Neuron (in vitro differentiated cells): Measurements from ENCODE around the gene HMCN1.

ENCODE experiments used
- H2AFZ ChIP-seq: one replicate; pipeline ENCODE4 v1.6.1; 2013; ENCODE audit warnings: low read depth, mild to moderate bottlenecking, inconsistent platforms, low read length, moderate library complexity
- H3K27me3 ChIP-seq: one replicate; pipeline ENCODE4 v1.6.1; 2013; ENCODE audit warnings: low read length; ENCODE audit not compliant: insufficient read depth
- H3K36me3 ChIP-seq: one replicate; pipeline ENCODE4 v1.6.1; 2013; ENCODE audit warnings: low read length; ENCODE audit not compliant: insufficient read depth
- H3K4me1 ChIP-seq: one replicate; pipeline ENCODE4 v1.6.1; 2013; ENCODE audit warnings: low read length; ENCODE audit not compliant: insufficient read depth
- H3K4me3 ChIP-seq: 2 replicates; pipeline ENCODE4 v1.5.1; 2013; ENCODE audit warnings: mild to moderate bottlenecking, low read length, moderate library complexity
- H3K9me3 ChIP-seq: one replicate; pipeline ENCODE4 v1.6.1; 2013; ENCODE audit warnings: low read length

The HMCN1 gene

DNA sequence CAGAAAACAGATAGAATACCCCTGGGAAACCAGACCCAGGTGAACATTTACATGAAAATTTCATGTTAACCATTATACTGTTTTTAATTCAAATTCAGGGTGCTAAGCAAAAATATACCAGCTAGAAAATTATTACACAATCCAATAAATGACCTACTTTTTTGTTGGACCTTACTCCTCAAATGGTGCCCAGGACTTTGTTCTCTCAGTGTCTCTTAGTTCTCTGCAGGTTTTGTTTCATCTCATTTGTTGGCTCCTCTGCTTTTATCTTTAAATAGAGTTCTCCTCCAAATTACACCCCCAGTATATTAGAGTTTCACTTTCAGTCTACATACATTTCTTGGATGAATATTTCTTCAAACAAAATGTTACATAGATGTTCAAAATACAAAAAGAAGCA is 326.0 kb downstream of the HMCN1 start:
- H2AFZ ChIP-seq = no peak overlapping the region
- H3K9me3 ChIP-seq = no peaks in the 10 kb centered on the region
- H3K4me1 ChIP-seq = no peaks in the 10 kb centered on the region
- no peaks in the 10 kb centered on the region for H3K36me3 ChIP-seq
- H3K4me3 ChIP-seq = no peak overlapping the region
- H3K27me3 ChIP-seq = no peaks in the 10 kb centered on the region

- Histone ChIP-seq H3K9me3 (no peaks in the 10 kb centered on the region), H3K27me3 (no peaks in the 10 kb centered on the region), H3K36me3 (no peaks in the 10 kb centered on the region), H3K4me1 (no peaks in the 10 kb centered on the region), H3K4me3 (no peak overlapping the region), H2AFZ (no peak overlapping the region)
These were observed 329.0 kb downstream of the HMCN1 start for GRCh38 chr1:186063091-186063657.

DNA sequence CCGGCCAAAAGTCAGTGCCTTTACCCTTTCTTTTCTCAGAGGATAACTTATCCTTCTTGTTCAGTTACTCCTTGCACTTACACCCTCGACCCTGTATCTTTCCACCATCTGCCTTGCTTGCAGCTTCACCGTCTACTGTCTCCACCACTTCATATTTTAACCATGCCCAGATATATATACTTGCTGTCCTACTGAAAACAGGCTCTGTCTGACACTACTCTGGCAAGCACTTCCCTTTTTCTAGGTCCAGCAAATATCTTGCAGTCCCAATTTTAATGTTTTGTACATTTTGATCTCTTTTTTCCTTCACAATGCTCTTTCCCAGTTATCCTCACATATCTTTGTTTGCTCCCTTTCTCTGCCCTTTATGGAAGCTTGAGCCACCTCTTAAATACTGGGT is 332.2 kb downstream of the HMCN1 start:
- Histone ChIP-seq H2AFZ (no peak overlapping the region), H3K36me3 (no peaks in the 10 kb centered on the region), H3K4me1 (no peaks in the 10 kb centered on the region), H3K4me3 (no peak overlapping the region), H3K9me3 (no peaks in the 10 kb centered on the region), H3K27me3 (no peaks in the 10 kb centered on the region)

DNA sequence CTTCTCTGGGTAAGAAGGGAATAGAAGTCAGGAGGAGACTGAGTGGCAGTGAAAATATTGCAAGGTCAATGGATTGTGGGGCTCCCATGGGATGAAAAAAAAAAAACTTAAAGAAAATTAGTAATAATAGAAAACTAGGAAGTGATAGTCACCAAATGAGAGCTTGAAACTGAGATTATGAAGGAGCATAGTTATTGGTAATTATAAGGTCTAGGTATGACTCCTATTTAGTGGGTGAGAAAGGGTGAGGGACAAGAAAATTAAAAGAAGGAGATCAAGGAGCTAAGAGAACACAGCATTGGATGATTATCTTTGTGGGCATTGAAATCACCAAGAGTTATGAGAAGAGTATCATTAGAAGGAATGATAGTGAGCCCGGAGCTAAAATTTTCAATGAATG is 339.5 kb downstream of the HMCN1 start:
- Histone ChIP-seq H3K4me3 (no peak overlapping the region), H3K9me3 (no peaks in the 10 kb centered on the region), H3K27me3 (no peaks in the 10 kb centered on the region), H3K36me3 (no peaks in the 10 kb centered on the region), H2AFZ (no peak overlapping the region), H3K4me1 (no peaks in the 10 kb centered on the region)

DNA sequence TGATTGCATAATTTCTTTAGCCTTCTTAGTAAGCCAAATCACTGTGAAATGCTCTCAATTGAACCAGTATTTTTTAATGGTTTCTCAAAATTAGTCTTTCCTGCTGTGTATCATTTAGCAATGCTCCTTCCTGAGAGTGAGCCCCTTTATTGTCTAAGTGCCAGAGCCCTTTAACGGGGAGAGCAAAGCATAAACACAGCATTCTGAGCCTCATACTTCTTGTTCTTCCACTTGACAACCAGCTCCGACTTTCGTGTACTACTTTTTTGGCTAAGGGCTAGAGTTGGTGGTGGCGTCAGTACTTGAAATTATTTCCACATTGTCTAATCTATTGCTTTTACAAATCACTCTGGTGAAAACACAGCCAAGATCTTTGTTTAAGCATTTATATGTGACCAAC is 341.8 kb downstream of the HMCN1 start:
- Histone ChIP-seq H3K4me1 (peaks cover 1% of the 10 kb centered on the region), H3K36me3 (no peaks in the 10 kb centered on the region), H2AFZ (no peak overlapping the region), H3K9me3 (no peaks in the 10 kb centered on the region), H3K4me3 (no peak overlapping the region), H3K27me3 (no peaks in the 10 kb centered on the region)

GRCh38 chr1:186078245-186078644 is 344.1 kb downstream of the HMCN1 start:
- Histone ChIP-seq H3K9me3 (no peaks in the 10 kb centered on the region), H3K4me1 (peaks cover 9% of the 10 kb centered on the region), H2AFZ (no peak overlapping the region), H3K4me3 (no peak overlapping the region), H3K27me3 (no peaks in the 10 kb centered on the region), H3K36me3 (no peaks in the 10 kb centered on the region)

DNA sequence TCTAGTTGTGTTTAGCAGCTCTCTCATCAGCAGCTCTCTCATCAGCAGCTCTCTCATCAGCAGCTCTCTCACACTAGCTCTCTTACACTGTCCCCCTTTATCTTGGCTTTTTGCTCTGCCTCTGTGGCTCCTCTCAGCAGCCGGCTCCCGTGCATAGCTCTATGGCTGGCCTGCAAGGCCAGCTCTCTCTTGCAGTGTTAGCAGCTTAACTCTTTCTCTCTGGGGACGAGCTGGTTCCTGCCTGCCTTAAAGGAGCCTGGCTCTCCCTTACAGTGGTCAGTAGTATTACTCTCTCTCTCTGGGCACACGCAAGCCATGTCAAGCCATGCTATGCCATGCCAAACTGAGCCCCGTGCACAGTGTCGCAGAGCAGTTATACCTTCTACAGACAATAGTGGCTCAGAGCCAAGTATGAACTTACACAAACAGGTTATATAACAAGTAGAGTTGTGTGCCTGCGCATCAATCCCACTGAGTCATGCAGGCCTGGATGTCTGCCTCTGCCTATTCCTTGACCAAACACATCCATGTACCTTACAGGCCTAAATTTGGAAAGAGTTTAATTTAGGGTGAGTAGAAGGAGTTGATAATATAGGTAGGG is 345.0 kb downstream of the HMCN1 start:
- Histone ChIP-seq H3K4me3 (no peak overlapping the region), H2AFZ (no peak overlapping the region), H3K9me3 (no peaks in the 10 kb centered on the region), H3K36me3 (no peaks in the 10 kb centered on the region), H3K4me1 (peaks cover 9% of the 10 kb centered on the region), H3K27me3 (no peaks in the 10 kb centered on the region)

DNA sequence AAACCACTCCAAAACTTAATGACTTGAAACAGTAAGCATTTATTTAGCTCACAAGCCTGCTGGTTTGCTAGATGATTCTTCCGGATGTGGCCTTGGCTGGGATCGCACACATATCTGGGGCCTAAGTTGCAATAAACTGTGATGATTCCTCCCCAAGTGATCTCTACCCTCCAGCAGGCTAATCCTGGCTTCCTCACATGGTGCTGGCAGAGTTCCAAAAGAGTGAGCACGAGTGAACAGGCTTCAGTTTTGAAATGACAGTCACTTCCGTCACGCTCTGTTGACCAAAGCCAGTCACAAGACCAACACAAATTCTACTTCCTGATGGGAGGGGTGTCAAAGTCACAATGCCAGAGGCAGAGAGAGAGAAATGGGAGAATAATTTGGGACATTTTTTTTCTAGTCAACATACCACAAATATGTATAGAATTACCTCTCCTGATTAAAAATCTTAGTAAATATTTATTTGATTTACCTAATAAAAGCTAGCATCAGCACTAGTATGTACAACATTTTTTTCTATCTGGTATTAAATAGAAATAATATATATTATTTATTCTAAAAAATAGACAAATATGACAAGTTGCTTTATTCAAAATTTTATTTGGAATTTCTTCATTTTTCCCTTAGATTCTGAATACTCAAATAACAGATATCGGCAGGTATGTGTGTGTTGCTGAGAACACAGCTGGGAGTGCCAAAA is 348.2 kb downstream of the HMCN1 start:
- H3K4me1 ChIP-seq = peaks cover 12% of the 10 kb centered on the region
- H3K4me3 ChIP-seq = peak overlapping the region; percentile 19
- H3K27me3 ChIP-seq = no peaks in the 10 kb centered on the region
- H2AFZ ChIP-seq = peak overlapping the region; percentile 39
- no peaks in the 10 kb centered on the region for H3K36me3 ChIP-seq
- no peaks in the 10 kb centered on the region for H3K9me3 ChIP-seq

GRCh38 chr1:186086583-186086982 is 352.4 kb downstream of the HMCN1 start:
- H3K4me3 ChIP-seq = no peak overlapping the region

GRCh38 chr1:186089940-186090339 is 355.7 kb downstream of the HMCN1 start:
- Histone ChIP-seq H3K9me3 (no peaks in the 10 kb centered on the region), H3K4me3 (no peak overlapping the region), H3K27me3 (no peaks in the 10 kb centered on the region), H3K36me3 (no peaks in the 10 kb centered on the region), H3K4me1 (peaks cover 3% of the 10 kb centered on the region), H2AFZ (no peak overlapping the region)

More at GRCh38 chr1:186086583-186086982, 352.4 kb downstream of the HMCN1 start:
- H3K36me3 ChIP-seq = no peaks in the 10 kb centered on the region
- no peaks in the 10 kb centered on the region for H3K9me3 ChIP-seq
- no peaks in the 10 kb centered on the region for H3K27me3 ChIP-seq
- H3K4me1 ChIP-seq = peaks cover 8% of the 10 kb centered on the region
- no peak overlapping the region for H2AFZ ChIP-seq

- H2AFZ ChIP-seq = no peak overlapping the region
These were observed 357.1 kb downstream of the HMCN1 start for GRCh38 chr1:186091222-186091720.

GRCh38 chr1:186093437-186093836 is 359.2 kb downstream of the HMCN1 start:
- H3K27me3 ChIP-seq = no peaks in the 10 kb centered on the region
- H3K9me3 ChIP-seq = no peaks in the 10 kb centered on the region
- peak overlapping the region; percentile 72 for H2AFZ ChIP-seq
- H3K4me3 ChIP-seq = no peak overlapping the region
- no peaks in the 10 kb centered on the region for H3K4me1 ChIP-seq
- H3K36me3 ChIP-seq = no peaks in the 10 kb centered on the region

More at GRCh38 chr1:186091222-186091720, 357.1 kb downstream of the HMCN1 start:
- no peaks in the 10 kb centered on the region for H3K36me3 ChIP-seq
- no peaks in the 10 kb centered on the region for H3K27me3 ChIP-seq
- peaks cover under 1% of the 10 kb centered on the region for H3K4me1 ChIP-seq
- H3K4me3 ChIP-seq = no peak overlapping the region
- no peaks in the 10 kb centered on the region for H3K9me3 ChIP-seq

GRCh38 chr1:186094172-186094571 is 360.0 kb downstream of the HMCN1 start:
- Histone ChIP-seq H3K36me3 (no peaks in the 10 kb centered on the region), H3K9me3 (no peaks in the 10 kb centered on the region), H2AFZ (no peak overlapping the region), H3K27me3 (no peaks in the 10 kb centered on the region), H3K4me1 (peaks cover 6% of the 10 kb centered on the region), H3K4me3 (no peak overlapping the region)
